ENCODE results near the gene ABCB11. TPM values are rescaled to one million over a fixed set of nuclear protein-coding genes. Genes with fewer than 3 reads are reported as not detected.

Gene ABCB11
- total and polyA plus RNA-seq, 9 of the 15 experiments (the other 6 are each of a cell fraction or from before 2014, with no cell fraction given) = 0.04 to 0.51 (median 0.10) TPM; not detected in 1

- TF ChIP-seq TEAD4 (IDR thresholded peaks at IDR 0.05; ENCODE audit: low read length) (peak; percentile 93), TEAD4 (CRISPR knock-in tag; IDR thresholded peaks at IDR 0.05; ENCODE audit: borderline replicate concordance) (no peak), RHOXF2B (CRISPR knock-in tag; conservative IDR thresholded peaks at IDR 0.05) (no peak), MLX (CRISPR knock-in tag; conservative IDR thresholded peaks at IDR 0.05) (no peak), OTX1 (CRISPR knock-in tag; IDR thresholded peaks at IDR 0.05) (no peak), NRF1 (conservative IDR thresholded peaks at IDR 0.05 in 1 of 2, IDR thresholded peaks at IDR 0.05 in 1 of 2) (no peak), MAFF (IDR thresholded peaks at IDR 0.05; ENCODE audit: low read length) (no peak), SIRT6 (IDR thresholded peaks at IDR 0.05; ENCODE audit: low read depth, low read length) (no peak), NR1H2 (CRISPR knock-in tag; IDR thresholded peaks at IDR 0.05) (no peak), GTF2A2 (tag; IDR thresholded peaks at IDR 0.05) (no peak), WHSC1 (IDR thresholded peaks at IDR 0.05; ENCODE audit: low read length) (no peak), KLF16 (IDR thresholded peaks at IDR 0.05) (peak; percentile 75; the same call in 1 of the 2 replicates), YBX1 (IDR thresholded peaks at IDR 0.05) (no peak), TAF1 (IDR thresholded peaks at IDR 0.05; ENCODE audit: control insufficient read depth, extremely low read depth, insufficient read depth, low read length, severe bottlenecking) (no peak), NFIC (IDR thresholded peaks at IDR 0.05) (peak; percentile 57), TEAD2 (tag; IDR thresholded peaks at IDR 0.05) (no peak), EP300 (IDR thresholded peaks at IDR 0.05; ENCODE audit: low read length) (peak; percentile 65; the same call in 1 of the 2 replicates), KLF1 (tag; IDR thresholded peaks at IDR 0.05) (no peak), RBM34 (IDR thresholded peaks at IDR 0.05; ENCODE audit: borderline replicate concordance, insufficient read depth, low read length) (no peak), ARID2 (IDR thresholded peaks at IDR 0.05) (no peak), SRSF9 (IDR thresholded peaks at IDR 0.05; ENCODE audit: borderline replicate concordance, low read depth, low read length) (no peak), RBFOX2 (IDR thresholded peaks at IDR 0.05; ENCODE audit: low read depth, low read length) (no peak), ZNF224 (CRISPR knock-in tag; IDR thresholded peaks at IDR 0.05) (no peak), MAFK (IDR thresholded peaks at IDR 0.05; ENCODE audit: low read length) (no peak)
- TF ChIP-seq, protein P1, sequence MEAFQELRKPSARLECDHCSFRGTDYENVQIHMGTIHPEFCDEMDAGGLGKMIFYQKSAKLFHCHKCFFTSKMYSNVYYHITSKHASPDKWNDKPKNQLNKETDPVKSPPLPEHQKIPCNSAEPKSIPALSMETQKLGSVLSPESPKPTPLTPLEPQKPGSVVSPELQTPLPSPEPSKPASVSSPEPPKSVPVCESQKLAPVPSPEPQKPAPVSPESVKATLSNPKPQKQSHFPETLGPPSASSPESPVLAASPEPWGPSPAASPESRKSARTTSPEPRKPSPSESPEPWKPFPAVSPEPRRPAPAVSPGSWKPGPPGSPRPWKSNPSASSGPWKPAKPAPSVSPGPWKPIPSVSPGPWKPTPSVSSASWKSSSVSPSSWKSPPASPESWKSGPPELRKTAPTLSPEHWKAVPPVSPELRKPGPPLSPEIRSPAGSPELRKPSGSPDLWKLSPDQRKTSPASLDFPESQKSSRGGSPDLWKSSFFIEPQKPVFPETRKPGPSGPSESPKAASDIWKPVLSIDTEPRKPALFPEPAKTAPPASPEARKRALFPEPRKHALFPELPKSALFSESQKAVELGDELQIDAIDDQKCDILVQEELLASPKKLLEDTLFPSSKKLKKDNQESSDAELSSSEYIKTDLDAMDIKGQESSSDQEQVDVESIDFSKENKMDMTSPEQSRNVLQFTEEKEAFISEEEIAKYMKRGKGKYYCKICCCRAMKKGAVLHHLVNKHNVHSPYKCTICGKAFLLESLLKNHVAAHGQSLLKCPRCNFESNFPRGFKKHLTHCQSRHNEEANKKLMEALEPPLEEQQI (IDR thresholded peaks at IDR 0.05) = no peak
- TF ChIP-seq, protein P2, sequence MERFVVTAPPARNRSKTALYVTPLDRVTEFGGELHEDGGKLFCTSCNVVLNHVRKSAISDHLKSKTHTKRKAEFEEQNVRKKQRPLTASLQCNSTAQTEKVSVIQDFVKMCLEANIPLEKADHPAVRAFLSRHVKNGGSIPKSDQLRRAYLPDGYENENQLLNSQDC (CRISPR knock-in tag; IDR thresholded peaks at IDR 0.05) = no peak
- TF ChIP-seq, protein P3, sequence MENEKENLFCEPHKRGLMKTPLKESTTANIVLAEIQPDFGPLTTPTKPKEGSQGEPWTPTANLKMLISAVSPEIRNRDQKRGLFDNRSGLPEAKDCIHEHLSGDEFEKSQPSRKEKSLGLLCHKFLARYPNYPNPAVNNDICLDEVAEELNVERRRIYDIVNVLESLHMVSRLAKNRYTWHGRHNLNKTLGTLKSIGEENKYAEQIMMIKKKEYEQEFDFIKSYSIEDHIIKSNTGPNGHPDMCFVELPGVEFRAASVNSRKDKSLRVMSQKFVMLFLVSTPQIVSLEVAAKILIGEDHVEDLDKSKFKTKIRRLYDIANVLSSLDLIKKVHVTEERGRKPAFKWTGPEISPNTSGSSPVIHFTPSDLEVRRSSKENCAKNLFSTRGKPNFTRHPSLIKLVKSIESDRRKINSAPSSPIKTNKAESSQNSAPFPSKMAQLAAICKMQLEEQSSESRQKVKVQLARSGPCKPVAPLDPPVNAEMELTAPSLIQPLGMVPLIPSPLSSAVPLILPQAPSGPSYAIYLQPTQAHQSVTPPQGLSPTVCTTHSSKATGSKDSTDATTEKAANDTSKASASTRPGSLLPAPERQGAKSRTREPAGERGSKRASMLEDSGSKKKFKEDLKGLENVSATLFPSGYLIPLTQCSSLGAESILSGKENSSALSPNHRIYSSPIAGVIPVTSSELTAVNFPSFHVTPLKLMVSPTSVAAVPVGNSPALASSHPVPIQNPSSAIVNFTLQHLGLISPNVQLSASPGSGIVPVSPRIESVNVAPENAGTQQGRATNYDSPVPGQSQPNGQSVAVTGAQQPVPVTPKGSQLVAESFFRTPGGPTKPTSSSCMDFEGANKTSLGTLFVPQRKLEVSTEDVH (IDR thresholded peaks at IDR 0.05; ENCODE audit: low read depth, partially characterized antibody) = no peak
These were observed 89.8 kb downstream of the ABCB11 start (continued) for GRCh38 chr2:168941297-168941696.
